ENCODE results near the gene HAPSTR1.
"Not testable (repeated sequence)": the region's sequence is repeated elsewhere in the genome, so short reads cannot be mapped to it uniquely, and the experiment has no call there.

DNA sequence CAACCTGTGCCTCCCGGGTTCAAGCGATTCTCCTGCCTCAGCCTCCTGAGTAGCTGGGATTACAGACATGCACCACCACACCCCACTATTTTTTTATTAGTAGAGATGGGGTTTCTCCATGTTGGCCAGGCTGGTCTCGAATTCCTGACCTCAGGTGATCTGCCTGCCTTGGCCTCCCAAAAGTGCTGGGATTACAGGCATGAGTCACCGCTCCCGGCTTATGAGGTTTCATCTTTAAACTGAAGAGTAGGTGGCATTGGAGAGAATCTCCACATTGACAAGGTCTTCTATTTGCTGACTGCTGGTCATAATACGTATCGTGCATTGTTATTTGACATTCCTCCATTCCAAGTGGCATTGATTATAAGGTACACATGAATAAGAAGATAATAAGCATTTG lies 3.7 kb upstream of the HAPSTR1 start:
- TF ChIP-seq, protein P1, sequence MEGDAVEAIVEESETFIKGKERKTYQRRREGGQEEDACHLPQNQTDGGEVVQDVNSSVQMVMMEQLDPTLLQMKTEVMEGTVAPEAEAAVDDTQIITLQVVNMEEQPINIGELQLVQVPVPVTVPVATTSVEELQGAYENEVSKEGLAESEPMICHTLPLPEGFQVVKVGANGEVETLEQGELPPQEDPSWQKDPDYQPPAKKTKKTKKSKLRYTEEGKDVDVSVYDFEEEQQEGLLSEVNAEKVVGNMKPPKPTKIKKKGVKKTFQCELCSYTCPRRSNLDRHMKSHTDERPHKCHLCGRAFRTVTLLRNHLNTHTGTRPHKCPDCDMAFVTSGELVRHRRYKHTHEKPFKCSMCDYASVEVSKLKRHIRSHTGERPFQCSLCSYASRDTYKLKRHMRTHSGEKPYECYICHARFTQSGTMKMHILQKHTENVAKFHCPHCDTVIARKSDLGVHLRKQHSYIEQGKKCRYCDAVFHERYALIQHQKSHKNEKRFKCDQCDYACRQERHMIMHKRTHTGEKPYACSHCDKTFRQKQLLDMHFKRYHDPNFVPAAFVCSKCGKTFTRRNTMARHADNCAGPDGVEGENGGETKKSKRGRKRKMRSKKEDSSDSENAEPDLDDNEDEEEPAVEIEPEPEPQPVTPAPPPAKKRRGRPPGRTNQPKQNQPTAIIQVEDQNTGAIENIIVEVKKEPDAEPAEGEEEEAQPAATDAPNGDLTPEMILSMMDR (IDR thresholded peaks at IDR 0.05; ENCODE audit: low read depth, low read length) = not testable (repeated sequence)
- TF ChIP-seq POLR2A (IDR thresholded peaks at IDR 0.05; ENCODE audit: extremely low read depth, insufficient read length) = not testable (repeated sequence)
